ENCODE data around the gene CALML4.
"Not testable (repeated sequence)": the region's sequence is repeated elsewhere in the genome, so short reads cannot be mapped to it uniquely, and the experiment has no call there.

Gene CALML4

GRCh38 chr15:68192804-68193486 lies 12.2 kb downstream of the CALML4 start:
- DNase-seq (ENCODE audit: extremely low read depth in 1 of 2, low read depth in 1 of 2): no peak

GRCh38 chr15:68192117-68192516 lies 13.0 kb downstream of the CALML4 start:
- no peak for DNase-seq (ENCODE audit: extremely low read depth in 1 of 2, low read depth in 1 of 2)

- no peak for DNase-seq (ENCODE audit: extremely low read depth in 1 of 2, low read depth in 1 of 2)
Measured at GRCh38 chr15:68191555-68191954, 13.6 kb downstream of the CALML4 start.

- no peak for DNase-seq (ENCODE audit: extremely low read depth in 1 of 2, low read depth in 1 of 2)
Measured at GRCh38 chr15:68190048-68190447, 15.1 kb downstream of the CALML4 start.

- no peak for DNase-seq (ENCODE audit: extremely low read depth in 1 of 2, low read depth in 1 of 2)
Measured at GRCh38 chr15:68188647-68189046, 16.5 kb downstream of the CALML4 start.

- no peak for DNase-seq (ENCODE audit: extremely low read depth in 1 of 2, low read depth in 1 of 2)
Measured at GRCh38 chr15:68187559-68187958, 17.6 kb downstream of the CALML4 start.

GRCh38 chr15:68186671-68187397 lies 18.3 kb downstream of the CALML4 start:
- DNase-seq (ENCODE audit: extremely low read depth in 1 of 2, low read depth in 1 of 2): no peak

GRCh38 chr15:68184616-68185480 lies 20.3 kb downstream of the CALML4 start:
- DNase-seq (ENCODE audit: extremely low read depth in 1 of 2, low read depth in 1 of 2): no peak

- DNase-seq (ENCODE audit: extremely low read depth in 1 of 2, low read depth in 1 of 2): no peak
Measured at GRCh38 chr15:68183616-68184315, 21.4 kb downstream of the CALML4 start.

GRCh38 chr15:68177742-68178141 lies 27.4 kb downstream of the CALML4 start:
- DNase-seq (ENCODE audit: extremely low read depth in 1 of 2, low read depth in 1 of 2): no peak

- DNase-seq (ENCODE audit: extremely low read depth in 1 of 2, low read depth in 1 of 2): no peak
Measured at GRCh38 chr15:68176601-68177000, 28.5 kb downstream of the CALML4 start.

GRCh38 chr15:68175526-68175925 lies 29.6 kb downstream of the CALML4 start:
- no peak for DNase-seq (ENCODE audit: extremely low read depth in 1 of 2, low read depth in 1 of 2)

GRCh38 chr15:68173119-68173518 lies 32.0 kb downstream of the CALML4 start:
- DNase-seq (ENCODE audit: extremely low read depth in 1 of 2, low read depth in 1 of 2): no peak

GRCh38 chr15:68172037-68172436 lies 33.1 kb downstream of the CALML4 start:
- not testable (repeated sequence) for DNase-seq (ENCODE audit: extremely low read depth in 1 of 2, low read depth in 1 of 2)

GRCh38 chr15:68166847-68167246 lies 38.3 kb downstream of the CALML4 start:
- no peak for DNase-seq (ENCODE audit: extremely low read depth in 1 of 2, low read depth in 1 of 2)

GRCh38 chr15:68163191-68163590 lies 41.9 kb downstream of the CALML4 start:
- DNase-seq (ENCODE audit: extremely low read depth in 1 of 2, low read depth in 1 of 2): no peak

- DNase-seq (ENCODE audit: extremely low read depth in 1 of 2, low read depth in 1 of 2): no peak
Measured at GRCh38 chr15:68158046-68158628, 47.0 kb downstream of the CALML4 start.

GRCh38 chr15:68157074-68157473 lies 48.1 kb downstream of the CALML4 start:
- no peak for DNase-seq (ENCODE audit: extremely low read depth in 1 of 2, low read depth in 1 of 2)

- no peak for DNase-seq (ENCODE audit: extremely low read depth in 1 of 2, low read depth in 1 of 2)
Measured at GRCh38 chr15:68154923-68155559, 50.1 kb downstream of the CALML4 start.

- DNase-seq (ENCODE audit: extremely low read depth in 1 of 2, low read depth in 1 of 2): no peak
Measured at GRCh38 chr15:68152342-68152741, 52.8 kb downstream of the CALML4 start.

All from activated CD8-positive, alpha-beta memory T cell treated with anti-CD3 and anti-CD28 coated beads for 1 hour (primary cell).